Motor neuron (in vitro differentiated cells): ENCODE data around the gene HYAL3. TPM values are rescaled to one million over a fixed set of nuclear protein-coding genes. Genes with fewer than 3 reads are reported as not detected.
A peak's percentile ranks its signal among the peaks of the same experiment; 100 is the strongest.
"Not testable (repeated sequence)": the region's sequence is repeated elsewhere in the genome, so short reads cannot be mapped to it uniquely, and the experiment has no call there.

Experiments used
- ATAC-seq, 8 experiments: fragments of 200-7000 bp; cut with Tn5 transposase; replicated peaks in 6 of 8; 2 replicates each; pipeline ENCODE4 v1.8.0; 2021; ENCODE audit warnings: mild to moderate bottlenecking in 8 of 8, moderate library complexity in 8 of 8
- H3K27ac ChIP-seq, 2 donors: fragments of 250-450 bp; sonication (Bioruptor Pico); 2 replicates each; pipeline ENCODE4 v1.9.0; 2021; ENCODE audit warnings: antibody characterized with exemption in 2 of 2, mild to moderate bottlenecking in 2 of 2, moderate library complexity in 1 of 2
- H3K4me1 ChIP-seq, 2 donors: fragments of 250-450 bp; sonication (Bioruptor Pico); replicated peaks in 1 of 2; 2 replicates each; pipeline ENCODE4 v1.6.1; 2021; ENCODE audit warnings: antibody characterized with exemption in 2 of 2, mild to moderate bottlenecking in 2 of 2, moderate library complexity in 1 of 2
- H3K4me3 ChIP-seq, 5 donors: fragments of 250-450 bp; sonication (Bioruptor Pico); 2 replicates each; pipeline ENCODE4 v1.9.0; 2021; ENCODE audit warnings: antibody characterized with exemption in 5 of 5, mild to moderate bottlenecking in 5 of 5, moderate library complexity in 4 of 5
- WGBS, 10 experiments: fragments of 450-650 bp; shearing (Covaris generic); methylation state at CpG; one replicate each; pipeline ENCODE4 v1.0.0; 2022; 5-methylcytosine and 5-hydroxymethylcytosine counted together
- in situ Hi-C, 9 experiments: fragments of 400-800 bp; cut with MboI; loops; one replicate each; pipeline ENCODE4 v1.15.0; 2021; ENCODE audit warnings: low sequenced_read_pairs in 9 of 9, low pct_unique_long_range_greater_than_20kb in 2 of 9; ENCODE audit not compliant: unreplicated experiment in 9 of 9
- total RNA-seq, 8 experiments: library from RNA; unstranded; fragments of 300-600 nt; gene quantifications; 2 replicates each; pipeline versions ENCODE4 v1.2.3 to v1.2.4, GENCODE V29; 2022

Gene HYAL3
- total RNA-seq, 8 experiments from 2014 or later = 2.0 to 4.7 (median 3.1) TPM

DNA sequence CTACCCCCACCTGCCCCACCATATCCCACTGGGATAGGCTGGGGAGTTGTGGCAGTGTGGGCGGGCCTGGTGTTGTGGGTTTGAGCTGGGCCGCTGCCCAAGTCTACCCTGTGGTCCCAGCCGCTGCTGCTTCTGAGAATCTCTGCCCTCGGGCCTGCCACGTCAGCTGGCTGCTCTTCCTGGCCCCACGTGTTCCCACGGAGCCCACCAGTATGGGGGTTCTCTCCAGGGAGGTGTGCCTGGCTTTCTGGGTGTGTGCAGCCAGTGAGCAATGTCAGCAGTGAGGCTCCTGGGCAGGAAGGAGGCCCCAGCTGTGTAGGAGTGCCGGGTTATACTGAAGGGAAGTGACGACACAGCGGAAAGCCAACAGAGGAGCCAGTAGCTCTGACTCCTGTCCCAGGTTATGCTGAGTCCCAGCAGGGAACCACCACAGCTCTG lies 52.7 kb downstream of the HYAL3 start:
- in situ Hi-C loops = no loop called here
- peak; percentile 60 to 78 (median 74) for ATAC-seq
- Histone ChIP-seq H3K27ac (peak overlapping the region; percentile 91 to 94), H3K4me1 (peaks cover 42 to 59% of the 10 kb centered on the region in 2 donors), H3K4me3 (peak overlapping the region in 4 of 5 donors; percentile 5 to 29 (median 25))
- WGBS, 10 experiments = 0 to 33% methylated on average over 1 to 2 of the region's 10 CpGs; no CpG with 5 or more reads in 8 of the 10 experiments

DNA sequence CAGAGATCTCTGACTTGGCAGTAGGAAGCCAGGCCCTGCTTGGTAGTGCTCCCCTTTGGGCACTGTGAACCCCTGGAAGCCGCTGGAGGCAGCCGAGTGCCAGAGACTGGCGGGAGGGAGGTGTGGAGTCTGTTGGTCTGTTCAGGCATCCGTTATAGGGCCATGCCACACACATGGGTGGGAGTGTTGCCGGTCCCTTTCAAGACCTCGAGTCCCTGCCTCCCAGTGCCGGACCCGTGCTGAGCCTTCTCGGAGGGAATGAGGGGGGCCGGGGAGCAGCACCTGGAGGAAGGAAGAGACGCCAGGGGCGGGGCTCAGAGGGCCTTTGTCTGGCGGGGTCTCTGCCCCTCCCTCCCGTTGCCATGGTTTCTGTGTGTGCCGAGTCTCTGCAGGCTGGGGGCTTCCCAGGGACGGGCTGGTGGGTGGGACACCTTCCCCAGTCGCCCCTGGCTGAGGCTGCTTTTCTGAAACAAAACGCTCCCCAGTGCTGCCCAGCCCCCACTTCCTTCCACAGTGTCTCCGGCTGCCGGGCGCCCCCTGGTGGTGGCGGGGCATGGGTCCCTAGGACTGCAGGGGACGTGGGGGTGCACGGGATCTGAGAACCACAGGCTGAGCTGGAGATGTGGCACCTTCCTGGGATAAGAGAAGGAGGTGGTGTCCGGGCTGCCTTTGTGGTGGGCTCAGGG lies 53.2 kb downstream of the HYAL3 start:
- peak; percentile 72 to 95 (median 84) for ATAC-seq
- in situ Hi-C loops = no loop called here
- H3K27ac ChIP-seq = peak overlapping the region; percentile 91 to 94
- WGBS, 10 experiments = 6 to 60% (median 19%) methylated on average over 1 to 5 of the region's 25 CpGs; no CpG with 5 or more reads in 6 of the 10 experiments
- peak overlapping the region; percentile 5 to 29 (median 22) for H3K4me3 ChIP-seq
- H3K4me1 ChIP-seq = peaks cover 48 to 64% of the 10 kb centered on the region in 2 donors

DNA sequence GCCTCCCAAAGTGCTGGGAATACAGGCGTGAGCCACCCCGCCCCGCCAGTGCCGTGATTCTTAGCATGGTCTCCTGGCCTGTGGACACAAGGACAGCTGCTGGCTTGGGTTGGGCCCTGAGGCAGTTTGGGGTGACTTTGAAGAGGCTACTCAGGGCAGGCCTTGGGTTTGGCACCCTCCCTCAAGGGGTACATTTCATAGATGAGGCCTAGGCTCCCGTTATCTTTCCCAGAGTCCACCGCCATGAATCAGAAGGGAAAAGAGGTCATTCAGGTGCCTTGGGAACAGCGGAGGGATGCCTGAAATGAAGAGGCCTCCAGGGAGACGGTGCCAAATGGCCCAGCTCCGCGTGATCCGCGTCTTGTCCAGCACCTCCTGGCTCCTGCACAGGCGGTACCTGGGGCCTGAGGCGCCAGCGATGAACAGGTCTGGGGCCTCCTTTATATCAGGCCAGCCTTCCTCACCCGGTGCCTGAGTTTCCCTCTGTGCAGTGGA lies 53.9 kb downstream of the HYAL3 start:
- in situ Hi-C loops = no loop called here
- peak overlapping the region in 3 of 5 donors; percentile 22 to 29 (median 28) for H3K4me3 ChIP-seq
- H3K4me1 ChIP-seq = peaks cover 55 to 68% of the 10 kb centered on the region in 2 donors
- ATAC-seq = peak in 1 of 8 experiments; percentile 0
- H3K27ac ChIP-seq = peak overlapping the region; percentile 91 to 94
- 40 to 90% (median 54%) methylated on average over 1 to 7 of the region's 16 CpGs; no CpG with 5 or more reads in 6 of the 10 experiments for WGBS, 10 experiments

DNA sequence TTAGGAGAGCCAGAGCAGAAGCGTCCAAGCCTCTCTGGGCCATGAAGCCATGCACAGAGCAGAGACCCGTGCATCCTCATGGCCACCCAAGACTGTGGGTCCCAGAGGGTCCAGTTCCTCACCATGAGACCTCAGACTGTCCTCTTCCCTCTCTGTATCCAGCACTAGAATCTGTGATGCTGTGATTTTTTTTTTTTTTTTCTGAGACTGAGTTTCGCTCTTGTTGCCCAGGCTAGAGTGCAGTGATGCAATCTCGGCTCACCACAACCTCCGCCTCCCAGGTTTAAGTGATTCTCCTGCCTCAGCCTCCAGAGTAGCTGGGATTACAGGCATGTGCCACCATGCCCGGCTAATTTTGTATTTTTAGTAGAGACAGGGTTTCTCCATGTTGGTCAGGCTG lies 54.4 kb downstream of the HYAL3 start:
- WGBS, 10 experiments = 80% methylated on average over 1 of the region's 6 CpGs; no CpG with 5 or more reads in 8 of the 10 experiments
- Histone ChIP-seq H3K27ac (peak overlapping the region; percentile 91 to 94), H3K4me1 (peaks cover 56 to 71% of the 10 kb centered on the region in 2 donors)
- H3K4me3 ChIP-seq, ATAC-seq, in situ Hi-C loops: not testable (repeated sequence)

DNA sequence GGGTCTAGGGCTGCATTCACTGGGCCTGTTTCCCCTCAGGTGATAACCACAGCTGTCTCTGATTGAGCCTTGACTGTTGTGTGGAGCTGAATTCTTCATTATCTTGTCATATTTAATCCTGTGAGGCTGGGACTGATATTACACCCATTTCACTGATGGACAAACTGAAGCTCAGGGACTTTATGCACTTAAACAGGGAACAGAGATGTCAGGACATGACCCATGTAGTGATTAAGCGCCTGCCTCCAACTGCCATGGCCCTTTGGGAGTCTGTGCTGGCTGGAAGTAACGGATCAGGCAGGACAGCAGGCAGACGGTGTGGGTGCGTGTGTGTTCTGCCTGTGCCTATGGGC lies 55.7 kb downstream of the HYAL3 start:
- Histone ChIP-seq H3K27ac (no peak overlapping the region), H3K4me1 (peaks cover 63 to 81% of the 10 kb centered on the region in 2 donors), H3K4me3 (no peak overlapping the region)
- WGBS, 10 experiments = 84 to 100% (median 95%) methylated on average over 1 to 4 of the region's 4 CpGs; no CpG with 5 or more reads in 4 of the 10 experiments
- in situ Hi-C loops = no loop called here
- no peak for ATAC-seq

DNA sequence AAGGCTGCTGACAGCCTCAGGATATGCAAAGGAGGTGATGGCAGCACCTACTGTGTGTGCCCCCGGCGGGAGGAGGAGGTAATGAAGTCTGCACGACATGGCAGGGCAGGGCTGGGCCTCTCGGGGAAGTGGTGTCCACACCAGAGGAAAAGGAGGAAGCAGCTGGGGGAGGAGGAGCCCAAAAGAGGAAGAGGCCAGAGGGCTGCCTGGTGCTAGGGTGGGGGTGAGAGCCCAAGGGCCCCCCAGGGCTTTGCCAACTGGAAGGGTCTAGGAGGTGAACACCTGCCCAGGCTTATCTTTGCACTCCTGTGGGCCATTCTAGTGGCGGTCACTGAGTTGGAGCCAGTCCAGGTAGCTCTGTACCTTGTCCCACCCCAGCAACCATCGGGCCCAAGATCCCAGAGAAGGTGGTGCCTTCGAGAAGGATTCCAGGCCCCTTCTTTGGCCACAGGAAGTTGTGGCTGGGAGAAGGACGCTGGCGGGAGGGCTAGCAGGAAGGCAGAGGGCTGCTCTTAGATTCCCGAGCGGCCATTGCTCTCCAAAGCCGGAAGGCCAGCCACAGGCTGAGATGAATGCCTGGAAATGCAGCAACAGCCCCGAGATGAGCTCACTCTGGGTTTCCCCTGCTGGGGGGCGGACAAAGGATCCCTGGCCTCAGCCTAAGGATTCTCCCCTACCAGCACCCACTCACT lies 56.2 kb downstream of the HYAL3 start:
- in situ Hi-C loops = no loop called here
- Histone ChIP-seq H3K4me1 (peaks cover 66 to 79% of the 10 kb centered on the region in 2 donors), H3K27ac (peak overlapping the region in 1 of 2 donors; percentile 92), H3K4me3 (no peak overlapping the region)
- 17 to 70% (median 44%) methylated on average over 2 to 6 of the region's 14 CpGs; no CpG with 5 or more reads in 6 of the 10 experiments for WGBS, 10 experiments
- no peak for ATAC-seq

Other genes starting within 250 kb of the HYAL3 start
- gene RBM5, start 210.5 kb downstream of the HYAL3 start, total RNA-seq = 100 to 1,000 TPM; 117 to 288 (median 144) TPM
- gene SEMA3F, start 144.1 kb downstream of the HYAL3 start, total RNA-seq = 1 to 10 TPM in 7 of 8 experiments, under 1 TPM in 1; 0.61 to 8.5 (median 3.1) TPM
- under 1 TPM in 4 of 8 experiments, not detected in 4; 0.27 to 0.66 (median 0.34) TPM for gene GNAT1, start 107.8 kb downstream of the HYAL3 start, total RNA-seq
- gene SLC38A3, start 94.1 kb downstream of the HYAL3 start, total RNA-seq = 1 to 10 TPM in 3 of 8 experiments, under 1 TPM in 5; 0.46 to 9.0 (median 0.85) TPM
- gene GNAI2, start 63.2 kb downstream of the HYAL3 start, total RNA-seq = 100 to 1,000 TPM in 4 of 8 experiments, 10 to 100 TPM in 4; 65.9 to 163 (median 100) TPM
- 10 to 100 TPM in 3 of 8 experiments, 1 to 10 TPM in 5; 2.0 to 20.8 (median 6.9) TPM for gene SEMA3B, start 30.3 kb downstream of the HYAL3 start, total RNA-seq
- 1 to 10 TPM in 2 of 8 experiments, under 1 TPM in 5, not detected in 1; 0.36 to 2.6 (median 0.54) TPM for gene LSMEM2, start 20.3 kb downstream of the HYAL3 start, total RNA-seq
- gene IFRD2, start 7.0 kb downstream of the HYAL3 start, total RNA-seq = 100 to 1,000 TPM in 1 of 8 experiments, 10 to 100 TPM in 7; 13.3 to 111 (median 24.8) TPM
- gene NAA80, start within 50 bp of the HYAL3 start, total RNA-seq = 1 to 10 TPM; 2.7 to 8.8 (median 5.1) TPM
- 10 to 100 TPM in 2 of 8 experiments, 1 to 10 TPM in 3, under 1 TPM in 3; 0.63 to 35.4 (median 1.2) TPM for gene HYAL1, start 4.2 kb upstream of the HYAL3 start, total RNA-seq
- 10 to 100 TPM; 18.9 to 44.3 (median 27.0) TPM for gene HYAL2, start 23.3 kb upstream of the HYAL3 start, total RNA-seq
- gene TUSC2, start 28.8 kb upstream of the HYAL3 start, total RNA-seq = 10 to 100 TPM; 15.5 to 36.9 (median 26.1) TPM
- 10 to 100 TPM; 14.0 to 21.3 (median 18.0) TPM for gene RASSF1, start 41.4 kb upstream of the HYAL3 start, total RNA-seq
- gene ZMYND10, start 46.3 kb upstream of the HYAL3 start, total RNA-seq = 10 to 100 TPM in 2 of 8 experiments, 1 to 10 TPM in 5, under 1 TPM in 1; 0.76 to 91.1 (median 2.2) TPM
- gene NPRL2, start 51.4 kb upstream of the HYAL3 start, total RNA-seq = 10 to 100 TPM; 17.9 to 90.8 (median 28.9) TPM
- gene CYB561D2, start 51.5 kb upstream of the HYAL3 start, total RNA-seq = 10 to 100 TPM; 12.7 to 28.7 (median 19.0) TPM
- gene TMEM115, start 60.1 kb upstream of the HYAL3 start, total RNA-seq = 10 to 100 TPM; 17.2 to 66.1 (median 27.7) TPM
- gene CACNA2D2, start 204.2 kb upstream of the HYAL3 start, total RNA-seq = 1 to 10 TPM; 1.7 to 8.5 (median 7.2) TPM